Measurements from ENCODE around the gene TTC9.

Gene TTC9

GRCh38 chr14:70718383-70719118, 76.8 kb downstream of the TTC9 start:
- no peak for DNase-seq

- no peak for DNase-seq
Observed at GRCh38 chr14:70721542-70721941, 79.8 kb downstream of the TTC9 start.

GRCh38 chr14:70722418-70722817, 80.7 kb downstream of the TTC9 start:
- no peak for DNase-seq

GRCh38 chr14:70723276-70723675, 81.6 kb downstream of the TTC9 start:
- DNase-seq: no peak

GRCh38 chr14:70724110-70724509, 82.4 kb downstream of the TTC9 start:
- no peak for DNase-seq

- no peak for DNase-seq
Observed at GRCh38 chr14:70724944-70725343, 83.2 kb downstream of the TTC9 start.
